Hepatocyte (in vitro differentiated cells): ENCODE results near the gene AFAP1.

Experiments used
- EZH2phosphoT487 ChIP-seq: fragments of 200-600 bp; sonication (generic); IDR thresholded peaks from one replicate; pipeline ENCODE4 v1.6.1; 2018; ENCODE audit warnings: antibody characterized with exemption, mild to moderate bottlenecking, low read depth, moderate library complexity; ENCODE audit not compliant: unreplicated experiment, severe bottlenecking
- TF ChIP-seq, protein P1 (sequence below): fragments of 200-600 bp; sonication (generic); IDR thresholded peaks from 2 replicates; pipeline ENCODE4 v1.5.1; 2016; ENCODE audit warnings: antibody characterized with exemption, mild to moderate bottlenecking; ENCODE audit not compliant: poor library complexity

DNA sequence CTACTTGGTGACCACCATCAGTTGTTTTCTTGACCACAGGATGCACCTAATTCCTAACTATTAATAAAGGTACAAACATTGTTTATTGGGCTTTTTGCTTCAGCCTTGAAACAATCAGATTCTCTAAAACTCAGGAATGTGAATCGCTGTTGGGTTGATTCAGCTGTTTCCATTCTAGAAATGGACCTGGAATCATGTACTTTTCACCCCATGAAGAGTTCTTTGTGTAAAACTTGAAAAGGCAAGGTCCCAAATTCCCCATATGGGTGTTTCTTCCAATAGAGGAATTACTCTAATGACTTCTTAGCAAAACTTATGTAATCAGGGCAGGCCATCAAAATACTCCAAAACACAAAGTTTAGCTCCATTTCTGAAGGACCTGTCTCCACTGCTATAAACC lies 7.4 kb downstream of the AFAP1 start:
- TF ChIP-seq, protein P1, sequence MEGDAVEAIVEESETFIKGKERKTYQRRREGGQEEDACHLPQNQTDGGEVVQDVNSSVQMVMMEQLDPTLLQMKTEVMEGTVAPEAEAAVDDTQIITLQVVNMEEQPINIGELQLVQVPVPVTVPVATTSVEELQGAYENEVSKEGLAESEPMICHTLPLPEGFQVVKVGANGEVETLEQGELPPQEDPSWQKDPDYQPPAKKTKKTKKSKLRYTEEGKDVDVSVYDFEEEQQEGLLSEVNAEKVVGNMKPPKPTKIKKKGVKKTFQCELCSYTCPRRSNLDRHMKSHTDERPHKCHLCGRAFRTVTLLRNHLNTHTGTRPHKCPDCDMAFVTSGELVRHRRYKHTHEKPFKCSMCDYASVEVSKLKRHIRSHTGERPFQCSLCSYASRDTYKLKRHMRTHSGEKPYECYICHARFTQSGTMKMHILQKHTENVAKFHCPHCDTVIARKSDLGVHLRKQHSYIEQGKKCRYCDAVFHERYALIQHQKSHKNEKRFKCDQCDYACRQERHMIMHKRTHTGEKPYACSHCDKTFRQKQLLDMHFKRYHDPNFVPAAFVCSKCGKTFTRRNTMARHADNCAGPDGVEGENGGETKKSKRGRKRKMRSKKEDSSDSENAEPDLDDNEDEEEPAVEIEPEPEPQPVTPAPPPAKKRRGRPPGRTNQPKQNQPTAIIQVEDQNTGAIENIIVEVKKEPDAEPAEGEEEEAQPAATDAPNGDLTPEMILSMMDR = no peak
- TF ChIP-seq EZH2phosphoT487 = no peak
